NCI-H2196 (cell line): Measurements from ENCODE around the gene GREB1L.
"Not testable (repeated sequence)": the region's sequence is repeated elsewhere in the genome, so short reads cannot be mapped to it uniquely, and the experiment has no call there.

Experiments
- DNase-seq: peaks from one replicate; lab custom pipeline; 2025; ENCODE audit not compliant: unreplicated experiment; lab: John Stamatoyannopoulos, UW

The GREB1L gene

DNA sequence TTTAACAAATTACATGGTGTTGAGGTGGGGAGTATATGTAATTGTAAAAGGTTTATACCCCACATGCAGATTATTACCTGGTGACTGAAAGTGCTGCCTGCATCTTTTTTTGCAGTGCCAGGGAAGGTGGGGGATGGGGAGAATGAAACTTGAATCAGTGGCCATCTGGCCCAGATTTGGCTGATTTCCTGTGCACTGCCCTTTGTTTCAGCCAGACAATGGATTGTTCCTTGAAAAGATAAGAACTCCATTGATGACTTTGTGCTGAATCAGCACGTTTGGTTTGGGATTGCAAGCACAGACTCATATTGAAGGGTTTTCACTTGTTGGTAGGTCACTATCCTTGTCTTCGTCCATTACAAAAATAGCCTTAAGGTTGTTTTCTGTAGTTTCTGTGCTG is 20.9 kb downstream of the GREB1L start:
- DNase-seq: no peak

DNA sequence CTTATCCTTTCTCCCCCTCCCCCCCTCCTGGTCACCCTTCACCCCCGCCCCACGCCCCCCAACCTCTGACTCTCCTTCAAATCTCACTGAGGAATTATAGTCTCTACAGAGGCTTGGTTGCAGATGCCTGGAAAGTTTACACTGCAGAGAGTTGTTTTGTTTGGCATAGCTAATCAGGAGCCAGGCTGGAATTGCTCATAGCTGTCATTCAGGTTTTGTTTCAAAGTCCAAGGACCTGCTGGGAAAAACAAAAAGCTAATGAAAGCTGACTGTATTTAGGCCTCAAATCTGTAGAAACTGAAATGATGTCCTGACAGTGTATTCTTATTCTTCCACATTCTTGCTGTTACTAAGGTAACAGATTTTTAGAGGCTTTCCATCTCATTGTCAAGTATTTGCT is 22.6 kb downstream of the GREB1L start:
- DNase-seq: no peak

DNA sequence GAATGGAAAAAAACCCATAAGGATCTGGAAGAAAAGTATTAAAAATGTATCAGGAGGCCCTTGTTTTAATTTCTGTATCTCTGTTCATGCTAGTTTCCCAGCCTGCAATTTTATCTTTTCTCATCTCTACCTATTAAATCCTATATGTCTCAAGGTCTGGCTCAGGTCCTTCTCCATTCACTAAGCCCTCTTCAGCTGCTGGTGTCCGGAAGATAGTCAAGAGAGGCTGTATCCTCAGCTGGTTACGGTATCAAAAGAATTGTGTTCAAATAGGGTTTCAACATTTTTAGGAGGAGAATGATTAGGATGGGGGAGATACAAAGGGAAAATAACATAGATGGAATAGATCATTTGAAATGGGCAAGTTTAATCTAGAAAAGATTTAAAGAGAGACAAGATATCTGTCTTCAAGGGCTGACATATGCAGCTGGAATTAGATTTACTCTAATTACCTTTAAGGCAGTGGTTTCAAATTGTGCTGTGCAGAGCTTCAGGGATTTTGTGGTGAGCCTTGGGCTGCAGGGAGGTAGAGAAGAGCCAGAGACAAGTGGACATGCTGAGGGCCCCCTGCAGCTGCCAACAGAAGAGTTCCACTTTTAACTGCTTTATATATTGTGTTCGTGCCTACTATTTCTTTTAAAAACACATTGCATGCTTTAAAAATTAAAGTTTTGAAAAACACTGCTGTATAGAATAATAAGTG is 24.1 kb downstream of the GREB1L start:
- no peak for DNase-seq

DNA sequence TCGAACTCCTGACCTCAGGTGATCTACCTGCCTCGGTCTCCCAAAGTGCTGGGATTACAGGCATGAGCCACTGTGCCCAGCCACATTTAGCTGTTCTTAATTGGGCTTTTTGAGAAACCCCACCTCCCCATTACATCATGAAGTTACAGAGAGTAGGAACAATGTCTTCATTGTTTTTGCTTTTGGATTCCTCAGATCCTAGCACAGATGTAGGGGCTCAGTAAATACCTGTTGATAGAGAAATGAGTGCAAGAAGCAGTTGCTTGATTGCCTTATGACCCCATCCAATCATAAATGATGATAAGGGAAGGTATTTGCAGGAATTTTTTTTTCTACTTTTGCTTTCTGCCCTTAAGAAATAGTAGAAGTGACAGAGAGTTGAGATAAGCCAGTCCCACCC is 25.4 kb downstream of the GREB1L start:
- no peak for DNase-seq

DNA sequence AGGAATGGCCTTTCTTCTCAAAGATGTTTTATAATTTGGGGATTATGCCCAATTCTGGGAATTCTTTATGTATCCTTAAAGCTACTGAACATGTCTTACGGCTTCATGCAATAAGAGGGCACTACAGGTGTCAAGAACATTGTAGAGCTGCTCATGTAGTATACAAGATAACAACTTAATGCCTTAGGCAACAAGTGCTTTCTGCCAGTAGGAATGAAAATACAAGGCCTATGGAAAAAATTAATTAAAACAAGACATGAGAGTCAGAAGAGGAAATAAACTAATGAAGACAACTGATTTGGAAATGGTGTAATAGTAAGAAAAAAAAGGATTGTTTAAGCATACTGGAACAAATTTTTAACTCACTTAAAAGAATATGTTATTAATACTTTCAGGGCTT is 27.3 kb downstream of the GREB1L start:
- DNase-seq: no peak

DNA sequence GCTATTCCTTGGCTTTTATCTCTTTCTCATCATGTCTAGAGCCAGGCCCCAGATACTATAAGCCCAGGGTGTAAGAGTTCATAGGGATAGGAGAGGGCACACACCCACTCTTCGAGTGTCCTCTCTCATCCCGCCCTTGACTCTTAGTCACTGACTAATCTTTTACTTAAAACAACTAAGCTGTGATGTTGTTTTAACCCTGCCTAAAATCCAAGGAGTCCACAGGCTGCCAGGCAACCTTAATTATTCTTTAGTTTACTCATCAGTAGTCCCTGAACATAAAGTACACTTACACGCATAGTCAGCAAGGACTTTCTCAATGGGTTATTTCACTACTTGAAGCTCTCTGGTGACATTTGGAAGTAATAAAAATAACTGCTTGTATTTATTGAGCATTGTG is 28.4 kb downstream of the GREB1L start:
- no peak for DNase-seq

DNA sequence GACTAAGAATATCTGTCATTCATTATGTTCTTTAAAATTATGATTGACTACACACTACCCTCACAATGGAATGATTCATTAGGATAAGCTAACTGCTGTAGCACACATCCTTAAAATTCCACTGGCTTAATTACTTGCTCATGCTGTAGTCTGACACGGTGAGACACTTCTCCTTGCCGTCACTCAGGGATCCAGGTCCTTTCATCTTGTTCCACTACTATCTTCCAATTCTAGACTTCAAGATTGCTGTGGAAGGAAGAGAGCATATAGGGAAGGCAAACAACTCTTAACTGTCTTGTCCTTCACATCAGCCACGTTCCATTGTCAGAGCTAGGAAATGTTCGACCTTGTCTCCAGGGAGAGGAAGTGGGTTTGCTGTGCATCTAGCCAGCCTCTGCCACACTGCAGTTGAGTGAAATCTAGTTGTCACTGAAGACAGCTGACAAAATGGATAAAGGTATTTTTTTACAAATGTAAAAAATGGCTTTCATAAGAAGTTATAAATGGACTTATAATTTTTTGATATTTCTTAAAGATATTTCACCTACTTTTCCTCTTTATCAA is 30.1 kb downstream of the GREB1L start:
- DNase-seq: no peak

DNA sequence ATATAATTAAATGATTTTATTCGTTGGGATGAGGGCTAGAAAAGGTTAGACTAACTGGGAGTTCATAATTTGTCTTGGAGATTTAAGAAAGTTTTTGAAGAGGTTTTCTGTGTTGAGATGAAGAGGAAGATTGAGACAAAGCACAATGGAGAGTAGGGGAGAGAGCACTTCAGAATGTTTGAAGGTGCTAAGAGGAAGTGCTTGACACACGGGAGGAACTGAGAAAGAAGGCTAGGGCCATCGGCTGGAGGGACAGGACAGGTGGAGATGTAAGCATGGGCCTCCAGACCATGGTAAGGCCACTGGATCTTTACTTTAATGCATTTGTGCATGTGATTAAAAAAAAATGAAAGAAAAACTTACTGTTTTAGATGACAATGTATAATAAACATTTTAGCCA is 31.5 kb downstream of the GREB1L start:
- DNase-seq: no peak

DNA sequence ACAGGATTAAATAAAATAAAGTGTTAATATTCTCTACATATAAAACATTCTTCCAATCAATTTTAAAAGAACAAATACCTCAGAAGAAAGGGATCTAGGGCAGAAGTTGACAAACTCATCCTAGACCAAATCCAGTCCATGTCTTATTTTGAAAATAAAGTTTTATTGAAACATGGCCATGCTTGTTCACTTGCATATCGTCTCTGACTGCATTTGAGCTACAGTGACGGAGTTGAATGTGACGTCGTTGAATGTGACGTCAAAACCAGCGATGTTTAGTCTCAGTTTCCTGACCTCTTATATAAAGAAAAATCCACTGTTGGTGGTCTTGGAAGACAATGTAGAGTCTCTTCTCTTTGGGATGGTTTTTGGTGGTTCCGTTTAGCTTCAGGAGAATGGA is 33.6 kb downstream of the GREB1L start:
- DNase-seq: no peak

DNA sequence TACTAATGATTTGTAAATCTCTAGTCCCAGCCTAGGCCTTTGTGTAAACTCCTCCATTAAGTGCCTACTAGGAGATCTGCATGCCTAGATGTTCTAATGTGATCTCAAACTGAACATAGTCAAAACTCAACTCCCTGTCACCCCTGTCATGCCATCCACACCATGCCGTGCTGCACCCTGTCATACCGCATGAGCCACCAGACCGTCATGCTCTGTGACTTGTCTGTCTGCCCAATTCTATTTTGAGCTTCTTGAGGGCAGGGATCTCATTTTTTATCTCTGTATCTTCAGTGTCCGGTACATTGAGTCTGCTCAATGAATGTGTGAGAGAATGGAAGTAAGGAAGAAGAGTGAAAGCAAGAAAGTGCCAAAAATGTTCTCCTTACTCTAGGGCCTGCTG is 35.5 kb downstream of the GREB1L start:
- no peak for DNase-seq

DNA sequence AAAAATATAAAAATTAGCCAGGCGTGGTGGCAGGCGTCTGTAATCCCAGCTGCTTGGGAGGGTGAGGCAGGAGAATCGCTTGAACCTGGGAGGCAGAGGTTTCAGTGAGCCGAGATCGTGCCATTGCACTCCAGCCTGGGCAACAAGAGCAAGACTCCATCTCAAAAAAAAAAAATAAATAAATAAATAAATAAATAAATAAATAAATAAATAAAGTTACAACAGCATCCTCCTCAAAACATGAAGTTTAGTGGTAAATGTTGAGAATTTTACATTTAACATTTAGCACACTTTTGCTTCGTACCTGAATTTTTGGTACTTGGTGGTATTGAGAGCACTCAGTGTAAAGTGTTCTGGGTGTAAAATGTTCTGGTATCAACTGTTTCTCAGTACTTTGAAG is 36.2 kb downstream of the GREB1L start:
- DNase-seq: not testable (repeated sequence)

DNA sequence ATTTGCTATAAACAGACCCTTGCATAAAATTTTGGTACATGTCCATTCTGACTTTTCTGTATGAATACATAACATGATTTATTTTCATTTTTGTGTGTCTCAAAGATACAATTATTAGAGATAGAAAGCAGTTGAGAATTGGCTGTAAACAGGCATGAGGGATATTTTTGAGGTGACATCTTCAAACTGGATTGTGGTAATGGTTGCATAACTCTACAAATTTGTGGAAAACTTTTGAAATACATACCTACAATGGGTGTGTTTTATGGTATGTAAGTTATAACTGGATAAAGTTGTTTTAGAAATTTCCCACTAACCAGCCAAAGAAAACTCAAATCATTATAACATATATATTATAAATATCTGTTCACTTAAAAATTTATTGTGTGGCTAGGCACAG is 39.6 kb downstream of the GREB1L start:
- DNase-seq: no peak

DNA sequence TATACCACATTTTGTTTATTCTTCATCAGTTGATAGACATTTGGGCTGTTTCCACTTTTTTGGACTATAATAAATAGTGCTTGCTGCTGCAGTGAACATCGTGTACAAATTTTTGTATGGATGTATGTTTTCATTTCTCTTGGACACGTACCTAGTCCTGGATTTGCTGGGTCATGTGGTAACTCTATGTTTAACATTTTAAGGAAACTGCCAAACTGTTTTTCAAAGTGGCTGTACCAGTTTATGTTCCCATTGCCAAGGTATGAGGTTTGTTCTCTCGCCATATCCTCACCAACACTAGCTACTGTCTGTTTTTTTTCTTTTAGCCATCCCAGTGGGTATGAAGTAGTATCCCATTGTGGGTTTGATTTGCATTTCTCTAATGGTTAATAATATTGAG is 42.5 kb downstream of the GREB1L start:
- no peak for DNase-seq

DNA sequence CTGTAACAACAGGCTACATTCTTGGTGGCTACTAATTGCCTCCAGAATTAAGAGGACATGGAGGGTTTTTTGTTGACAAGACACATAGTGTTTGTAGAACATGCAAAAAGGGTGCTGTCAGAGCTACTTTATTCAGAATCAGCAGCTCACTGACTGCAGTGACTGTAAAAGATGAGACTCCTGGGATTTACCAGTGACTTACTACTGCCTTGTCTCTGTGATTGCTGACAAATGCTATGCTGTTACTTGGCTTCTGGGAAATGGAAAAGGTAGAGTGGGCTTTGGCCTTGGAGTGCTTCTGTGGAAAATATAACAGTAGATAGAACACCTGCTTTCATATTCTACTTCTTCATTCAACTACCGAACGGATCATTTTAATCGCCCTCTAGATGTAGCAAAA is 47.8 kb downstream of the GREB1L start:
- no peak for DNase-seq

DNA sequence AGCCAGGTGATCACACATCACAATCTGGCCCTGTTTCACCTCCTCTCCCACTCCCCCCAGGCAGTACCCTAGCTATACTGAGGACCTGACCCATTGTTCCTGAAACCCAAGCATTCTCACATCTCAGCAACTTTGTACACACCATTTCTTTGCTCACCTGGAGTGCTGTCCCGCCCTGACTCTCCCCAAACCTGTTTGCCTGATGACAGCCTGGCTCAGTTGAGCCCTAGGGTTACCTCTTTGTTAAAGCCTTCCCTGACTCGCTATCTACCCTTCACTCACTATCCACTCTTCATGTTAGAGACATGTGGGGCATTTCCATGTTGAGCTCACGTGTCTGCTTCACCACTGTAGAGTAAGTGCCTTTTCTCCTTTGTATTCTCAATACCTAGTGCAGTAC is 49.1 kb downstream of the GREB1L start:
- no peak for DNase-seq

DNA sequence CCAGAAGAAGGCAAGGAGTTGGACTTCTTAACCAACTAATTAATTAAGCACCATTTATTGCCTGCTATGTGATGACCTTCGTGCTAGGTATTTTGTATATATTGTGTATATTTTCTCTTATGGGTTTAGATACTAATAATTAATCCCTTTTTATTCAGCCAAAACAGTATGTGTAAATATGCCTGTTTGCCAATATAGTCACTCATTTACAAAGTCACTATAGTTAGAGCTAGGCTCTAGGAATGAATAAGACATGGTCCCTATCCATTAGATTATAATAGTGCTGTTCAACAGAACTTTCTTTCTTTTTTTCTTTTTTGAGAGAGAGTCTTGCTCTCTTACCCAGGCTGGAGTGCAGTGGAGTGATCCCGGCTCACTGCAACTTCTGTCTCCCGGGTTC is 51.4 kb downstream of the GREB1L start:
- DNase-seq: no peak

DNA sequence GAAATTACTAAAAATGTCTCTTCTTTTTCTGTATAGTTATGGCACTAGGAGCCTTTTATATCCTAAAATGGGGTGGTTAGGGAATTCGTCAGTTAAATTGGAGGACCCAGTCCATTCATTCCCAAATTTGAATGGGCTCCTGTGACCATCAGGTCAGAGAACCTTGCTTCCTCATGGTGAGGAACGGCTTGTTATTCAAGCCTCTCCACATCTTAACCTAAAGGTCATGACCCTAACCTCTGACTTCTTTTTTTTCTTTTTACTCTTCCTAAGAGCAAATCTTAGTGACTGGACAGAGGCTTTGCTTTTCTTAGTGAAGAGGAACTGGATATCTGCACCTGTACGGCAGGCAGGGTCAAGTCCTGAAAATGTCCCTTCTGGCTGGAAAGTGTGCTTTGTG is 53.1 kb downstream of the GREB1L start:
- DNase-seq: no peak

DNA sequence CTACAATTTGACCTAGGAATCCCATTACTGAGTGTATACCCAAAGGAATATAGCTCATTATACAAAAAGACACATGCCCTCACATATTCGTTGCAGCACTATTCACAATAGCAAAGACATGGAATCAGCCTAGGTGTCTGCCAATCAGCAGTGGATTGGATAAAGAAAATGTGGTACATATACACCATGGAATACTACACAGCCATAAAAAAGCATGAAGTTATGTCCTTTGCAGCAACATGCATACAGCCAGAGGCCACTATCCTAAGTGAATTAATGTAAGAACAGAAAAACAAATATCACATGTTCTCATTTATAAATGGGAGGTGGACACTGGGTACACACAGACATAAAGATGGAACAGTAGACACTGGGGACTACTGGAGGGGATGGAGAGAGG is 54.0 kb downstream of the GREB1L start:
- no peak for DNase-seq

DNA sequence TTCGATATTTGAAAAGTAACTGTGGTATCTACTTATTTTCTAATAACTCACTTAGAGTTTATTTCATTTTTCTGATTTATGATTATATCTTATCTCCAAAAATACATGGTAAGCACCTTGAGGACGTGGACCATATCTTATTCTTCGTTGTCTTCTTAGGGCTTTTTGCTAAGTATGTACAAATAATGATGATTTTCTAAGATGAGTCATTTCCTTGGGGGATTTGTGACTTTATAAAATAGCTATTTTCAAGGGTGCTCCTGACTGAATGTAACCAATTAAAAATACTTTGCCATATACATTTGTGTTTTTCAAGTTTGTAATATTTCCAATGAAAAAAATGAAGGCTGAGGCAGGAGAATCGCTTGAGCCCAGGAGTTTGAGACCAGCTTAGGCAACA is 56.3 kb downstream of the GREB1L start:
- no peak for DNase-seq

DNA sequence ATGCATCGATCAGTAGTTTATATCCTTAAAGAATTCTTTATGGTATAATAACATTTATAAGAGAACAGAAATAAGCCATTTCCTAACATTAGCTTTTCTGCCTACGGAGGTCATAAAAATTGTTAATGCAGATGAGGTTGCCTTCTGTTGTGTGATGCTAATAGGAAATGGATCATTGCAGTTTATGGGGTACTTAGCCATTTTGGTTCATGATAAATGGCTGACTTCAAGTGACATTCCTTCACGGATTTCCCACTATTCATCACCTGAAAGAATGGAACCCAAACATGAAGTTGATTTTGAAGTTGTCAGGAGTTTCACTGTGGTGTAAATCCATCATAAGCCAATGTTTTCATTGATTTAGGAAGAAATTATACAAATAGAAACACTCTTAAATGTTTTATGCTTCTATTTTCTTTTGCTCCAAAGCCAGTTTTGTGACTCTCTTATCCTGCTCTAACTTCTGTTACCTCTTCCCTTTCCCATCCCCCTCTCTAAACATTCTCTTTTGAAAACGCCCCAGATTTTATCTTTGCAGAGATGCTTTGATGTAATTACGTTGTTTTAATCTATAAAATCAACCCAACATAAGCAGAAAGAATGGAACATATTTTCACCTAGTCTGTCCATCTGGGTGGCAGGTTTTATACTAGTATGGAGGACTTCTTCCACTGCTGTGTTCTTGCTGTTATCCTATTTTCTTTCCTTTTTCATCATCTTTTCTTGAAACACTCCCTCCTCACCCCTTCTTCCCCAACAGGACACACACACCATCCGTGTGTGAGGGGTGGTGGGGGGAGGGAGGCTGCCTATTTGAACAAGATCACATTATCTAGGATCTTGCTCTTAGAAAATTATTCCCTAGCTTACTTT is 58.2 kb downstream of the GREB1L start:
- no peak for DNase-seq

DNA sequence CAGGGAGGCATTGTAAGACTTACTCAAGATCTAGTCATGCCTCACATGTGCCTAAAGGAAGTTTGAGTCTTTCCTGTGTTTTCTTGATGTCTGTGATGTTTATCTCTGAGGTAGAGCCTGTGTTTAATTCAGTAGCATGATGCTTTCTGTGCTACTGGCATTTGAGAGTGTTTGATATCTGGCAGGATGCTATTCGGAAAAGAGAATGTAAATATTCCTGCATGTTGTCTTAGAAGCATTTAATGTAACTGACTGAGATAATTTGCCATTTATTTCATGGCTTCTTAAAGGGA is 58.8 kb downstream of the GREB1L start:
- no peak for DNase-seq

DNA sequence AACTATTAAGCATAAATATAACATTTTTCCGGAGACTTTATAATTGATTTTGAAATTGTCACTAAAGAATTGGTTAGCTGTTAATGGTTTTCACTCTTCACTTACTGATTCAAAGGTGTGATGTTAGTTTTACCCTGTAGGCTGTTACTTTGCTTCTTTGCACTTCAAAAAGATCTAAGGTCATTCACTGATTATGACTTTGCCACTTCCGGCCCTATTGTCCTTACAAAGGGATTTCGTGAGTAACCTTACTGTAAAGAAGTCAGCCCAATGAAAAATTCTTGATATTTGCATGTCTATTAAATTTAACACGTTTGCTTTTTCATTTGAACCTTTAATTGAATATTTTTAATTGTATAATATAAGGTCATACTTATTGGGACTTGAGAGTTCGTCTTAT is 61.4 kb downstream of the GREB1L start:
- DNase-seq: no peak

DNA sequence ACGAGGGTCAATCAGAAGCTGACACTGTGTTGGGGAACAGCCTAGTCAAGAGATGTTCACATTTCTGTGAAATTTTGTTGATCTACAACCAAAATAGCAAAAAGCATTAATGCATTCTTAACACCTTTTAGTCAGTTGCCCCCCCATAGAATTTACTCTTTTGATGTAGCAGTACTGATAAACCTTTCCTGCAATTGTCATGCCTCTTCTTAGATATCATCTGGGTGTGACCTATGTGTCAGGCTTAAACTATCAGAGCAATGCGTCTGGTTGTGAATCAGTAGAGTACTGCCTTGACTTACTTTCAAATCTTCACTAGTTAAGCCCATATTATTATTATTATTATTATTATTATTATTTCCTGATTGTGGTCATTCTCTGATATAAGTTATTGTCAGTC is 61.9 kb downstream of the GREB1L start:
- DNase-seq: no peak
